ENCODE results near the gene OVCA2. TPM values are rescaled to one million over a fixed set of nuclear protein-coding genes. Genes with fewer than 3 reads are reported as not detected.
A peak's percentile ranks its signal among the peaks of the same experiment; 100 is the strongest.

The OVCA2 gene
- polyA plus RNA-seq, 2 of the 4 experiments (the other 2 are of a cell fraction) = 54.6 to 66.3 TPM

- no peak for DNase-seq (ENCODE audit: low read depth in 1 of 2, low spot score in 1 of 2)
- ChIA-PET POLR2A (interaction anchor here (0.6 to 1.1 kb wide), 2 partner anchors 9 to 134 kb away, joined by 3 read pairs; no protein-coding TSS in a partner anchor), CTCF (interaction anchor here (0.8 to 16.1 kb wide), 14 partner anchors 8 to 460 kb away, joined by 3 to 224 read pairs (median 6); partner anchors contain the start of genes DPH1, HIC1 and RTN4RL1)
- TF ChIP-seq NFE2L2 (conservative IDR thresholded peaks at IDR 0.05; ENCODE audit: low read length) (no peak), HMGXB4 (CRISPR knock-in tag; IDR thresholded peaks at IDR 0.05; ENCODE audit: borderline replicate concordance) (no peak), CHD4 (IDR thresholded peaks at IDR 0.05; ENCODE audit: borderline replicate concordance) (no peak), FOXS1 (CRISPR knock-in tag; IDR thresholded peaks at IDR 0.05) (no peak), CHD2 (IDR thresholded peaks at IDR 0.05; ENCODE audit: low read length, partially characterized antibody) (no peak), ZC3H11A (IDR thresholded peaks at IDR 0.05) (no peak), ELK1 (IDR thresholded peaks at IDR 0.05; ENCODE audit: low read depth, low read length) (no peak), KDM1A (IDR thresholded peaks at IDR 0.05; ENCODE audit: low read depth) (no peak), RFX5 (IDR thresholded peaks at IDR 0.05) (no peak), RNF2 (IDR thresholded peaks at IDR 0.05; ENCODE audit: borderline replicate concordance, low read depth) (no peak)
- Histone ChIP-seq H3K27ac (no peak overlapping the region), H3K9me3 (no peaks in the 10 kb centered on the region), H3K4me1 (peaks cover 24% of the 10 kb centered on the region), H3K4me2 (no peak overlapping the region), H3K4me3 (no peak overlapping the region)
- ATAC-seq = no peak
- no peak for FAIRE-seq
- 82% methylated on average over 5 of the region's 7 CpGs for WGBS (ENCODE audit: missing lambda C conversion rate)
Observed at GRCh38 chr17:2040219-2040827, 1.5 kb upstream of the OVCA2 start.

GRCh38 chr17:2040942-2041560 lies 771 bp upstream of the OVCA2 start:
- 59% methylated on average over 16 of the region's 16 CpGs for WGBS (ENCODE audit: missing lambda C conversion rate)
- FAIRE-seq (no peak), ATAC-seq (no peak), DNase-seq (ENCODE audit: low read depth in 1 of 2, low spot score in 1 of 2) (no peak)
- H3K9me3 ChIP-seq = no peaks in the 10 kb centered on the region
- H3K27ac ChIP-seq = peak overlapping the region; percentile 93 to 99
- CTCF ChIA-PET = interaction anchor here (0.8 to 16.1 kb wide), 20 partner anchors 15 to 461 kb away, joined by 3 to 224 read pairs (median 5); partner anchors contain the start of genes DPH1, HIC1 and RTN4RL1
- H3K4me3 ChIP-seq = peak overlapping the region; percentile 85
- H3K4me1 ChIP-seq = peaks cover 24% of the 10 kb centered on the region
- TF ChIP-seq RAD21 (conservative IDR thresholded peaks at IDR 0.05 in 1 of 2, IDR thresholded peaks at IDR 0.05 in 1 of 2) = no peak
- POLR2A ChIA-PET = interaction anchor here (0.6 to 1.2 kb wide), 3 partner anchors 10 to 134 kb away, joined by 3 to 4 read pairs (median 3); no protein-coding TSS in a partner anchor
- H3K4me2 ChIP-seq = peak overlapping the region; percentile 96

GRCh38 chr17:2042390-2042847 lies 597 bp downstream of the OVCA2 start:
- ChIA-PET POLR2A (no interaction called here), CTCF (interaction anchor here (1.0 to 16.1 kb wide), 13 partner anchors 15 to 329 kb away, joined by 3 to 224 read pairs (median 6); partner anchors contain the start of genes DPH1, HIC1 and RTN4RL1)
- Histone ChIP-seq H3K4me3 (peak overlapping the region; percentile 85), H3K9me3 (no peaks in the 10 kb centered on the region), H3K4me2 (peak overlapping the region; percentile 96), H3K4me1 (peaks cover 24% of the 10 kb centered on the region), H3K27ac (peak overlapping the region; percentile 93 to 99)
- DNase-seq (ENCODE audit: low read depth in 1 of 2, low spot score in 1 of 2) (peak; percentile 55 to 61), FAIRE-seq (peak; percentile 56), ATAC-seq (peak; percentile 12 to 28)
- WGBS (ENCODE audit: missing lambda C conversion rate) = 31% methylated on average over 17 of the region's 17 CpGs
- TF ChIP-seq KDM1A (IDR thresholded peaks at IDR 0.05; ENCODE audit: low read depth) (no peak), PHF8 (IDR thresholded peaks at IDR 0.05; ENCODE audit: borderline replicate concordance, low read depth) (0 out of 2 replicates have a peak, but pooled peaks have one; percentile 15), HOXA7 (CRISPR knock-in tag; IDR thresholded peaks at IDR 0.05) (peak; percentile 79; the same call in 1 of the 2 replicates), MYC (IDR thresholded peaks at IDR 0.05; ENCODE audit: borderline replicate concordance, low read length) (no peak; the same call in 1 of the 2 replicates), FOSL2 (IDR thresholded peaks at IDR 0.05) (no peak), FOSL2 (CRISPR knock-in tag; IDR thresholded peaks at IDR 0.05) (no peak), MAX (IDR thresholded peaks at IDR 0.05) (0 out of 2 replicates have a peak, but pooled peaks have one; percentile 0)

Measured in A549 (cell line).